Iris pigment epithelial cell (primary cell): Measurements from ENCODE around the gene RGS14.
"Not testable (repeated sequence)": the region's sequence is repeated elsewhere in the genome, so short reads cannot be mapped to it uniquely, and the experiment has no call there.

Experiments used
- DNase-seq: peaks from one replicate; pipeline ENCODE4 v3.0.0-alpha.2; 2011; ENCODE audit warnings: low read depth

RGS14 gene

GRCh38 chr5:177403792-177404640 lies 46.3 kb downstream of the RGS14 start:
- DNase-seq, result peak; percentile 74

- no peak for DNase-seq
Measured at GRCh38 chr5:177404641-177405179, 47.0 kb downstream of the RGS14 start.

DNA sequence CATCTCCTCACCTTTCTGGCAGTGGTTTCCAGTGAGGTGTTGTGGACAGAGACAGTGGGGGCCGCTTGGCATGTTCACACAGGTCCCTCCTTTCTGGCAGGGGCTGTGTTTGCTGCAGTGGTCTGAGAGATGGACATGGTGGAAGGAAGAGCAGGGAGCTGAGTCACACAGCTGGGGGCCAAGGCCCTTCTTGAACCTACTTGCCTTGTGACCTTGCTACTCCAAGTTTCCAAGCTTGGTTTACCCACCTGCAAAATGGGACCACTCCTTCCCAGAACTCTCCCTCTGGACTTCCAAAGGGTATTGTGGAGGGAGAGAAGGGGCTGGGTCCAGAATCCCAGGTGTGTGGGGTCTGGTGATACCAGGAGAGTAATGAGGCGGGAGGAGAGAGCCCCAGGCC lies 47.6 kb downstream of the RGS14 start:
- no peak for DNase-seq

DNA sequence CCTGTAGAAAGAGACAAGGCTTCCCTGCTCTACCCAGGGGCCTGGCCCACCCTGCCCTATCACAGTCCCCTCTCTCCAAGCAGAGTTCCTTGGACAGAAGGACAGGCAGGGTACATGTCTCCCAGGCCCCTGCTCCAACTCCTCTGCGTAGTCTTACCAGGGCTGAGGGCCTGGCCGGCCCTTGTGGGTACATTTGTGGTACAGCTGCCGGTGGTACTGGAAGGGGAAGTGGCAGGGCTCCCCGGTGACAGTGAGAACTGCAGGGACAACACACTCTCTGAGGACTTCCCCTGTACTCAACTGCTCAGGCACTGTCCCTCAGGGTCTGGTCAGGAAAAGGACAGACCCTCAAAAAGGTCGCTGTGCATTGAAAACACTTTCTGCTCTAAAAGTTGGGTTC lies 48.1 kb downstream of the RGS14 start:
- no peak for DNase-seq

DNA sequence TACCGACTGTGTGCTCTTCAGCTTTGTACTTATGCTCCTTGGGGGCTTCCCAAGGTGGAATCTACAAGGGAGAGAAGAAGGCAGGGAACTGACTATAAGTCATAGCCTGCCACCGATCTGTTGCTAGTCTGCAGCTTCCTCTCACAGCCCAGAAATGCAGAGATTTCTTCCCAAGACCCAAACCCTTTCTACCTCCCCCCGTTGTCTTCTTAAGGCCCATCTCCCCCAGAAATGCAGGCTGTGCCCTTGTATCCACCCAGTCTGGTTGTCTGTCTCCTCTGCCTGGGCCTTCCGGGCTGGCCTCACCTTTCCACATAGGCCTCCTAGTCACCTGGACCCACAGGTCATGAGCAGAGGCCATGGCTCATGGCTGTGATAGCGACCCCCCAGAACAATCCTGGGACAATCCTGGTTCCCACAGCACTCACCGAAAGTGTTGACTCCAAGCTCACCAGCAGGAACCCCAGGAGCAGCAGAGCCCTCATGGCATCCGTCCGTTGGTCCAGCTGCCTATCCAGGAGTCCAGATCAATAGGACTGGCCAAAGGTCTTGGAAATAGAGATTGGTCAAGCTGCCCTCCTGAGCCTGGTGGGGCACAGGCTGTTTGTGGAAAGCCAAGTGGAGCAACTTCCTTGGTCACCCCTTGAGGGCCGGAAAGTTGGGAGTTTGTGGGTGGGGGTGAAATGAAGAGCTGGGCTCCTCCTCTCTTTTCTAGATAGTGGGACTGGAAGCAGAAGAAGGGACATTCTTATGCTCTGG lies 51.5 kb downstream of the RGS14 start, which contains the start of gene F12:
Gene F12, minus strand, starts transcription at position 522 of the 759 bp plus-strand sequence. Its CDS starts 37 bp downstream, at position 485.
- no peak for DNase-seq

DNA sequence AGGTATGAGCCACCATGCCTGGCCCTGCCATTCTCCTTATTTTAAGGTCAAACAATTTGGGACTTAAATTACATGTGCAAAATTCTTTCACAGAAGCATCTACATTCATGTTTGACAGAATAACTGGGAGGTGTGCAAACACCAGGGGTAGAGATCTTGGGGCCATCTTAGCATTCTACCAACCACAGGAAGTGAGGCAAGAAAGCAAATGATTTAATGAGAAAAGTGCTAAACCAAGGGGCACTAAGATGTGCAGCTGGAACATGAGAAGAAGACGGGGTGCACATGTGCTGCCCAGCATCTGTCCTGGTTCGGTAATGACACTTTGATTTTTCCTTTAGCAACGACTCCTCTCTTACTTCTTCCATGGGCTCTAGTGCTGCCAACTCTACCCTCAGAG lies 52.9 kb downstream of the RGS14 start:
- no peak for DNase-seq

GRCh38 chr5:177412603-177413233 lies 55.0 kb downstream of the RGS14 start:
- no peak for DNase-seq

- DNase-seq, result no peak
Measured at GRCh38 chr5:177414481-177414880, 56.8 kb downstream of the RGS14 start.

GRCh38 chr5:177417081-177417480 lies 59.4 kb downstream of the RGS14 start:
- not testable (repeated sequence) for DNase-seq

DNA sequence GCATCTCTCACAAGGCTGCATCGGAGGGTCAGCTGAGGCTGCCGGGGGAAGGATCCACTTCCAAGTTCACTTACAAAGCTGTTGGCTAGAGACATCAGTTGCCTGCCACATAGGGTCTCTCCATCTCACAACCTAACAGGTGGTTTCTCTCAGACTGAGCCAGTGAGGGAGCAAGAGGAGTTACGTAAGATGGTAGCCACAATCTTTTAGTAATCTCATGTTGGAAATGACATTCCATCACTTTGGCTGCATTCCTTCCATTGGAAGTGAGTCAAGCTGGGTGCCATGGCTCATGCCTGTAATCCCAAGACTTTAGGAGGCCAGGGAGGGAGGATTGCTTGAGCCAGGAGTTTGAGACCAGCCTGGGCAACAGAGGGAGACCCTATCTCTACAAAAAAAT lies 61.3 kb downstream of the RGS14 start:
- DNase-seq, result peak; percentile 58

- not testable (repeated sequence) for DNase-seq
Measured at GRCh38 chr5:177420472-177420871, 62.7 kb downstream of the RGS14 start.

GRCh38 chr5:177421062-177421798 lies 63.5 kb downstream of the RGS14 start:
- DNase-seq, result no peak
